Keratinocyte (primary cell): ENCODE results near the gene RORB. TPM values are rescaled to one million over a fixed set of nuclear protein-coding genes. Genes with fewer than 3 reads are reported as not detected.
"Not testable (repeated sequence)": the region's sequence is repeated elsewhere in the genome, so short reads cannot be mapped to it uniquely, and the experiment has no call there.

Experiments
- DNase-seq: peaks from one replicate; pipeline ENCODE4 v3.0.0-alpha.2; 2011; ENCODE audit warnings: low read depth, missing footprints, low spot score
- FAIRE-seq: peaks from 2 replicates; lab custom pipeline; 2011; peaks lifted over from hg19 to GRCh38; lab: Jason Lieb, UNC
- H2AFZ ChIP-seq: 2 replicates; pipeline ENCODE4 v1.6.0; 2012; ENCODE audit warnings: low read length, control low read depth, inconsistent platforms; ENCODE audit not compliant: control insufficient read depth
- H3K27ac ChIP-seq: 2 replicates; pipeline ENCODE4 v1.5.1; 2011; ENCODE audit warnings: low read length; ENCODE audit not compliant: control insufficient read depth, insufficient read depth
- H3K27me3 ChIP-seq: 3 replicates; pipeline ENCODE4 v1.6.0; 2011; ENCODE audit warnings: low read length; ENCODE audit not compliant: control insufficient read depth, insufficient read depth; ENCODE audit errors: extremely low read depth
- H3K36me3 ChIP-seq, 2 experiments: 2 replicates in 1 of 2; 3 replicates in 1 of 2; pipeline ENCODE4 v1.5.1; 2011; ENCODE audit warnings: low read length in 2 of 2, mild to moderate bottlenecking in 1 of 2; ENCODE audit not compliant: control insufficient read depth in 2 of 2, insufficient read depth in 2 of 2; ENCODE audit errors: extremely low read depth in 1 of 2
- H3K4me1 ChIP-seq: 3 replicates; pipeline ENCODE4 v1.5.1; 2011; ENCODE audit warnings: low read length; ENCODE audit not compliant: control insufficient read depth, insufficient read depth; ENCODE audit errors: extremely low read depth
- H3K4me2 ChIP-seq: 3 replicates; pipeline ENCODE4 v1.6.0; 2011; ENCODE audit warnings: low read depth, low read length; ENCODE audit not compliant: control insufficient read depth, insufficient read depth; ENCODE audit errors: extremely low read depth
- H3K4me3 ChIP-seq, 3 experiments: fragments of 200-600 bp in 1 of 3; sonication (generic) in 1 of 3; 2 replicates in 2 of 3; 3 replicates in 1 of 3; pipeline ENCODE4 v1.5.1; 2011 to 2016; ENCODE audit warnings: low read length in 3 of 3, mild to moderate bottlenecking in 3 of 3, control low read depth in 2 of 3, inconsistent platforms in 1 of 3, low read depth in 1 of 3, mixed read lengths in 1 of 3, mixed run types in 1 of 3, moderate library complexity in 1 of 3; ENCODE audit not compliant: control insufficient read depth in 2 of 3, insufficient read depth in 2 of 3; ENCODE audit errors: extremely low read depth in 1 of 3
- H3K79me2 ChIP-seq: 2 replicates; pipeline ENCODE4 v1.6.0; 2012; ENCODE audit warnings: low read length; ENCODE audit not compliant: control insufficient read depth, insufficient read depth
- H3K9ac ChIP-seq: 3 replicates; pipeline ENCODE4 v1.6.0; 2011; ENCODE audit warnings: low read length; ENCODE audit not compliant: control insufficient read depth, insufficient read depth; ENCODE audit errors: extremely low read depth
- H3K9me1 ChIP-seq: 3 replicates; pipeline ENCODE4 v1.6.0; 2011; ENCODE audit warnings: low read length; ENCODE audit not compliant: control insufficient read depth, insufficient read depth; ENCODE audit errors: extremely low read depth
- H3K9me3 ChIP-seq: 2 replicates; pipeline ENCODE4 v1.5.1; 2012; ENCODE audit warnings: low read depth, low read length; ENCODE audit not compliant: control insufficient read depth
- H4K20me1 ChIP-seq: 3 replicates; pipeline ENCODE4 v1.6.0; 2011; ENCODE audit warnings: low read length; ENCODE audit not compliant: control insufficient read depth, insufficient read depth; ENCODE audit errors: extremely low read depth
- EZH2 ChIP-seq: IDR thresholded peaks from one replicate; pipeline ENCODE4 v1.6.1; 2012; ENCODE audit warnings: inconsistent platforms, mild to moderate bottlenecking, low read length, moderate library complexity
- dilution Hi-C: fragments of 300-500 bp; cut with MboI; formaldehyde crosslinking; loops from one replicate; pipeline ENCODE4 v1.7.0; 2020; ENCODE audit warnings: low sequenced_read_pairs; ENCODE audit not compliant: extremely low pct_ligation_motif_present
- polyA plus RNA-seq, 5 experiments: library from polyadenylated mRNA; depleted of rRNA in 3 of 5; stranded (reverse) in 3 of 5; stranded (forward) in 1 of 5; unstranded in 1 of 5; fragments of >200 nt; gene quantifications; 1 replicate in 1 of 5; 2 replicates in 3 of 5; 3 replicates in 1 of 5; pipeline versions ENCODE4 v1.2.1 to v1.2.3, GENCODE V29; 2011 to 2012; ENCODE audit warnings: missing spikeins in 2 of 5, low read depth in 1 of 5, low replicate concordance in 1 of 5
- TF ChIP-seq, protein P1 (sequence below), 3 experiments: IDR thresholded peaks in 1 of 3; conservative IDR thresholded peaks in 1 of 3; optimal IDR thresholded peaks in 1 of 3; 2 replicates in 2 of 3; 3 replicates in 1 of 3; pipeline versions ENCODE3 to v1.5.1; 2011; ENCODE audit warnings: low read length in 3 of 3, mild to moderate bottlenecking in 3 of 3, moderate library complexity in 2 of 3, control low read depth in 1 of 3, inconsistent platforms in 1 of 3; ENCODE audit not compliant: insufficient read depth in 2 of 3; ENCODE audit errors: extremely low read depth in 1 of 3

Gene RORB
- polyA plus RNA-seq, 1 donor (not counting 4 experiments of a cell fraction or from before 2014, with no cell fraction given): not detected

DNA sequence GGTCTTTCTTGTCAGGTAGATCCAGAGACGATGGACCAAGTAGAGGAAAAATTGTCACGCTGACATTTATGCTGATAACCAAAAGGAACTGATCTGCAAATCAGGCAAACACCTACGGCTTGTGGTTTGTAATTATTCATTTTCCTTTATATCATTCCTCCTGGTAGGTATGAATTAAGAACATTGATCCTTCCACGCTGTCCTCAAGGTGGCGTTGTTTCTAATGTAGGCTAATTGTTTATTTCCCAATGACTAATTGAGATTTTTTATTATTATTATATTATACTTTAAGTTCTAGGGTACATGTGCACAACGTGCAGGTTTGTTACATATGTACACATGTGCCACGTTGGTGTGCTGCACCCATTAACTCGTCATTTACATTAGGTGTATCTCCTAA is 33.3 kb downstream of the RORB start:
- H3K27ac ChIP-seq, H2AFZ ChIP-seq, H3K4me2 ChIP-seq, H3K9me3 ChIP-seq, H3K36me3 ChIP-seq, H4K20me1 ChIP-seq, H3K4me3 ChIP-seq, H3K79me2 ChIP-seq, FAIRE-seq, H3K9ac ChIP-seq, H3K4me1 ChIP-seq, H3K27me3 ChIP-seq, DNase-seq, dilution Hi-C loops, H3K9me1 ChIP-seq: not testable (repeated sequence)
- TF ChIP-seq, protein P1, sequence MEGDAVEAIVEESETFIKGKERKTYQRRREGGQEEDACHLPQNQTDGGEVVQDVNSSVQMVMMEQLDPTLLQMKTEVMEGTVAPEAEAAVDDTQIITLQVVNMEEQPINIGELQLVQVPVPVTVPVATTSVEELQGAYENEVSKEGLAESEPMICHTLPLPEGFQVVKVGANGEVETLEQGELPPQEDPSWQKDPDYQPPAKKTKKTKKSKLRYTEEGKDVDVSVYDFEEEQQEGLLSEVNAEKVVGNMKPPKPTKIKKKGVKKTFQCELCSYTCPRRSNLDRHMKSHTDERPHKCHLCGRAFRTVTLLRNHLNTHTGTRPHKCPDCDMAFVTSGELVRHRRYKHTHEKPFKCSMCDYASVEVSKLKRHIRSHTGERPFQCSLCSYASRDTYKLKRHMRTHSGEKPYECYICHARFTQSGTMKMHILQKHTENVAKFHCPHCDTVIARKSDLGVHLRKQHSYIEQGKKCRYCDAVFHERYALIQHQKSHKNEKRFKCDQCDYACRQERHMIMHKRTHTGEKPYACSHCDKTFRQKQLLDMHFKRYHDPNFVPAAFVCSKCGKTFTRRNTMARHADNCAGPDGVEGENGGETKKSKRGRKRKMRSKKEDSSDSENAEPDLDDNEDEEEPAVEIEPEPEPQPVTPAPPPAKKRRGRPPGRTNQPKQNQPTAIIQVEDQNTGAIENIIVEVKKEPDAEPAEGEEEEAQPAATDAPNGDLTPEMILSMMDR (optimal IDR thresholded peaks at IDR 0.05 in 1 of 3, IDR thresholded peaks at IDR 0.05 in 1 of 3, conservative IDR thresholded peaks at IDR 0.05 in 1 of 3; ENCODE audit: extremely low read depth in 1 of 3, insufficient read depth in 2 of 3, low read length in 3 of 3): peak in 1 of 3 experiments; percentile 10

DNA sequence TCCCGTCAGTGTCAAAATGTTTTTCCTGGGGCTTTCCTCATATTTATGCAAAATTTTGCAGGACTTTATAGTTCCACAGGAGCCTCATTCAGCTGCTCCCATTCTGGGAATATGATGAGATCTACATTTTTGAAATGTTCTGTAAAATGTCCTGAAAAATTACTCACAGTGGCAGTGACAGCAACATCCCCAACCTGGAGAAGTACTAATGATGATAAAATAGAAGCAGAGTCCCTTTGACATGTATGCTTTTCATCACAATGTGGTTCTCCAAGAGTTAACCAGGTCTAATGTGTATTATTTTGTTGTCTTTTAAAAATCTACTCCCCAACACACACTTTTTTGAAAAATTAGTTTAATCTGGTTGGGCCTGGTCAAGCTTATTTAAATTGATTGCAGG is 36.1 kb downstream of the RORB start:
- no peak overlapping the region for H2AFZ ChIP-seq
- peaks cover 4% of the 10 kb centered on the region for H3K27me3 ChIP-seq
- no peak overlapping the region for H3K27ac ChIP-seq
- H3K4me2 ChIP-seq: no peak overlapping the region
- H3K9ac ChIP-seq: no peak overlapping the region
- no peaks in the 10 kb centered on the region for H3K79me2 ChIP-seq
- H3K4me3 ChIP-seq: no peak overlapping the region
- dilution Hi-C loops: no loop called here
- H4K20me1 ChIP-seq: no peaks in the 10 kb centered on the region
- H3K4me1 ChIP-seq: no peaks in the 10 kb centered on the region
- H3K36me3 ChIP-seq: no peaks in the 10 kb centered on the region
- DNase-seq (no peak), FAIRE-seq (no peak)
- TF ChIP-seq, protein P1 (optimal IDR thresholded peaks at IDR 0.05 in 1 of 3, IDR thresholded peaks at IDR 0.05 in 1 of 3, conservative IDR thresholded peaks at IDR 0.05 in 1 of 3; ENCODE audit: extremely low read depth in 1 of 3, insufficient read depth in 2 of 3, low read length in 3 of 3): no peak
- no peak for TF ChIP-seq EZH2
- H3K9me1 ChIP-seq: no peaks in the 10 kb centered on the region
- H3K9me3 ChIP-seq: no peaks in the 10 kb centered on the region
